GM18951 (cell line): ENCODE results near the gene MCTS1.
"Not testable (repeated sequence)": the region's sequence is repeated elsewhere in the genome, so short reads cannot be mapped to it uniquely, and the experiment has no call there.

Experiments
- POLR2A ChIP-seq: IDR thresholded peaks from 4 replicates; pipeline ENCODE4 v1.6.1; 2011; ENCODE audit warnings: mild to moderate bottlenecking; ENCODE audit not compliant: insufficient read length, insufficient read depth; ENCODE audit errors: extremely low read depth
- in situ Hi-C: fragments of 300-500 bp; cut with MboI; formaldehyde crosslinking; loops from one replicate; pipeline ENCODE4 v1.12.0; 2022; ENCODE audit warnings: low sequenced_read_pairs, mixed read lengths, inconsistent platforms; ENCODE audit not compliant: unreplicated experiment

MCTS1 gene, protein sequence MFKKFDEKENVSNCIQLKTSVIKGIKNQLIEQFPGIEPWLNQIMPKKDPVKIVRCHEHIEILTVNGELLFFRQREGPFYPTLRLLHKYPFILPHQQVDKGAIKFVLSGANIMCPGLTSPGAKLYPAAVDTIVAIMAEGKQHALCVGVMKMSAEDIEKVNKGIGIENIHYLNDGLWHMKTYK

DNA sequence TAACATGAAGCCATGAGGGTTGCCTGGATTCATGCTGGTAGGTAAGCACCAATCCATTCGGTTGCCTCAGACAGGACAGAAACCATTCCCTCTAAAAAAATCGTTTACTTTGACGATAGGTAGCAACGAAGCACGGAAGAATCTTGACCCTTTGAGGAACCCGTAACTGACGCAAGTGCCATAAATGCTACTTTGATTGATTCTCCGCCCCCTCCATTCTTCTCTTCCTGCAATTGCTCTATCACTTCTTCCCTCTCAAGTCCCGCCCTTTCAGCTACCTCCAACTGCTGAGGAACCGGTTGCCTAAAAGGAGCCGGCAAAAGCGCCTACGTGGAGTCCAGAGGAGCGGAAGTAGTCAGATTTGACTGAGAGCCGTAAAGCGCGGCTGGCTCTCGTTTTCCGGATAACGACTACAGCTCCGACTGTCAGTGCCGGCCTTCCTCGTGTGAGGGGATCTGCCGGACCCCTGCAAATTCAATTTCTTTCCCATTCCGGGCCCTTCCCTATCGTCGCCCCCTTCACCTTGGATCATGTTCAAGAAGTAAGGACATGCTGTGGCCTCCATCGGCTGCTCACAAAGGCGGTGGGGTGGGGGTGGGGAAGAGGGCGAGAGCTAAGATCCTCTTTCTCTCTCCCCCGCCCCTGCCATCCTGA is at the start of gene MCTS1:
MCTS1 (plus strand) TSS at position 395 of the 654 bp plus-strand sequence; CDS start at position 531, 136 bp downstream.
- in situ Hi-C loops = no loop called here
- peak; percentile 58 for TF ChIP-seq POLR2A

DNA sequence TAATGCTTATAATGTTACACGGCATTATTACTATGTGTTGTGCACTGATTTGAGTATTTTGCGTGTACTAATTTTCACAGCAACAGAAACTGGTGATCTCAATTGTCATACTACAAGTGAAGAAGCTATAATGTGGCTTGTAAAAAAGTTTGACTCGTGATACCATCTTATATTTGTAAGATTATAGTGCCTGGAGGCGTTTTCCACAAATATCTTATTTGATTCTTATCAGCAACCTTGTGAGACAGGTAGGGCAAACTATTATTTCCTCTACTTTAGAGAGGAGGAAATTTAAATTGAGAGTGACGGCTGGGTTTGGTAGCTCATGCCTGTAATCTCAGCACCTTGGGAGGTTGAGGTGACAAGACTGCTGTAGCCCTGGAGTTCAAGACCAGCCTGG is 47.6 kb upstream of the MCTS1 start:
- TF ChIP-seq POLR2A = no peak
- in situ Hi-C loops = no loop called here

DNA sequence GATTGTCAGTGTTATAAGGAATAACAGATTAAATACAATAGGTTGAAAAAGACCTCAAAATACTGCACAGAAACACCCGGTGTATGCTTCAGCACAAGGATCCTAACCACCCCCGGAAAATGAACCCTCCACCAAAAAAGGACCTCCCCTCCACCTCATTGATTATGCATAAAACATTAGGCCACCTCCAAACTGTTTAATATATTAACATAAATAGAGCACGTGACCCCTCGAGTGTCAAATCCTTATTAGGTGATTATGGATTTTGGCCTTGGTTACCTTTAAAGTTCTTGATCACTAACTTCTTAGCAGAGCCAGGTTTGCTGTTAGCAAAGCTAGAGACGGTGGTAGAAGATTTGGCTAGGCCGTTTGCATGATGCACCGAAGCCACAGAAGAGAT is 44.1 kb upstream of the MCTS1 start:
- no peak for TF ChIP-seq POLR2A
- in situ Hi-C loops = no loop called here

DNA sequence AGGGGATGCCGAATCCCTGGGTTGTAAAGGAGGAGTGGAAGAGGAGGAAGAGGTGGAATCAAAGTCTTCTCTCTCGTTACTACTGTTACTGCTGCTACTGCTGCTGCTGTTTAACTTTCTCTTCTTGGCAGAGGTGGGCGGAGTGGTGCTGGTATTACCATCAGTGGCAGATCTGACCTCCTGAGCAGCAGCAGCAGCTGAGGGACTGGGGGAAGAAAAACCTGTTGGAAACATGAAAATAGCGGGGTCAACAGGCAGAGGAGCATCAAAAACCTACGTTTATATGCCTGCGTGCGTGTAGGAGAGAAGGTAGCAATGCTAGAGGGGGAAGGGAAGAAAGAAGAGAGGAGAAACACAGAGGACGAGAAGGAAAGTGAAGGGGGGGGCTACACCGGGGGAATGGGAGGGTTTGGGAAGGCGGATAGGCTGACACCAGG is 43.5 kb upstream of the MCTS1 start:
- in situ Hi-C loops = no loop called here
- peak; percentile 16 for TF ChIP-seq POLR2A

DNA sequence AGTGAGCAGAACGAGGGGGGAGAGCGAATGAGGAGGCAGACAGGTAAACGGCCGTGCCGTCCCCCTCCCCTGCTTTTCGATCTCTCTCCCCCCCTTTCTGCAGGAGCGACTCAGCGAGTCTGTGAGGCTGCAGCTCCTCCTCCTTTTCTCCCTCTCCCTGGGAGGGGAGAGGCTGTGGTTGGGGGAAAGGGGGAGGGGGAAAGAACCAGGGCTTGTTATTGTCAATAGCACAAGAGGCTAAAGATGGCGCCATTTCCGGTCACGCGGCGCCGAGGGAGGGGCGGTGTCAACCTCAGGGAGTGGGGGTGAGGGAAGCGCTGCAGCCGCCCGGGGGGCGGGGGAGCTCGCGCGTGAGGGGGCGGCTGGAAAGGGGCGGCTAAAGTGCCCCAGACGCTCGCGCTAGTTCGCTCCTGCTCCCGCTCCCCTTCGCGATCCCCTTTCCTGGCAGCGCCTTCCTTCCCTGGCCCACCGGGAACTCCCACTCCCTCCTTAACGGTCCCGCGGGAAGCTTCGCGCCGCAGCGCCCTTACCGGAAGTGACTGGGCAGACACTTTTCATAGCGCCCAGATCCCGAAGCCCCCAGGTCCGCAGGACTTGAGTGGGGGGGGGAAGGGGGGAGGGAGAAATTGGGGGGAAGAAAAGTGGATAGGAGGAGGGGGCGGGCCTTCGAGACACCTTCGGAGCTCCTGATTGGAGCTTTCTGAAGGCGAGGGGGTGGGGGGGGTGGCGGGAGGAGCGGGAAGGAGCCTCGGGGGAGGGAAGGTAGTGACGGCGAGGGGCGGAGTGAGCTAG is 42.9 kb upstream of the MCTS1 start, which contains the start of gene CUL4B:
CUL4B (minus strand) TSS at position 121 of the 792 bp plus-strand sequence. CDS start 324 bp downstream, outside the sequence.
- in situ Hi-C loops = no loop called here
- peak; percentile 40 for TF ChIP-seq POLR2A

DNA sequence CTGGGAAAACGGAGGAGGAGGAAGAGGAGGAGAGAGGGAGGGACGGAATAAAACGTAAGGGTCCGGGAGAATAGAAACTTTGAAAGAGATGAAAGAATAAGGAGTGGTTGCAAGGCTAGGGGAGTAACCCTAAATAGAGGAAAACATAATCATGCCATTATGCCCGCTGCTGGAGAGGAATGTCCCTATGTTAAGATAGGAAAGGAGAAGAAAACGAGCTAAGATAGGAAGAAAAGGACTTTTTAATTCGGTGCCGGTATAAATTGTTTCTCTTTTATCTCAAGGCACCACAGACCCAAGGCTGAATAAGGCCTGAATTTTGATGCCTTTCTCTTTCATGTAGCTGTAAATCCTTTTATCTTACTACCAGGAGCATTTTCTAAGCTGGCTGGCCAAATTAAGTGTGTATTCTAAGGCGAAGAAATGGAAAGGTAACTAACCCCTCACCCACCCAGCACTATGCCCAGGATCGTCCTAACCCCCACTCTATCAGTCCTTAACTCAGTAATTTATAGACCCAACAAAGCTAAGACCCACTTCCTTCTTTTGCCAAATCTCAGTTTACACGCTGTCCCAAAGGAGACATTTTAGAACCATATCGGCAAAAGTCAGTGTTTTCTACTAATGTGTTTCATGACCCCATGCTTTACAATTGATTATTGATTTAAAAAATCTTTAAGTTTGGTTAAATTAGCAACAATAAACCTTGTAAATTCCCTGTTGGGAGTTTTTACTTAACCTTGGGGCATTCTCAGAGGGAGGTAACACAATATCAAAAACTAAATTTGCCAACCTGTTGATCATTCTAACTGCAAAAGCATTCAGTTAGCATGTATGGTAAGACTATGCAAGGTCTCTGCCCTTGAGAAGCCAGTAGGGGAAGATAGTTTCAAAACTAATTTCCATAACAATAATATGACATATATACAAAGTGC is 42.0 kb upstream of the MCTS1 start:
- in situ Hi-C loops = no loop called here
- no peak for TF ChIP-seq POLR2A

DNA sequence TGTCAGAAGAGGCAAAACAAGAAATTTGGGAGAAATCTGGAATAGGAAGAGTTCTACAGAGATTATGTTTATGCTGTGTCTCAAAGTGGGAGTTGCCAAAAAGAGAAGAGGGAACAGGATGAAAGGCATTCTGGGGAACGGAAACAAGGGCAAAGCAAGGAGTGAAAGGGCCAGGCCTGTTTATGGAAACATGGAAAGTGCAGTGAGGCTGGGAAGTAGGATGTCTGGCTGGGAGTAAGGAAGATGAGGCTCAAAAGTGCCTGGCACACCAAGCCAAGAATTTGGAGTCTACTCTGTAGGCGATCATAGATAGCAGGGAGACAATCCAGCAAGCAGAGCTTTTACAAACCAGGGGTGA is 41.4 kb upstream of the MCTS1 start:
- TF ChIP-seq POLR2A = no peak
- in situ Hi-C loops = no loop called here

DNA sequence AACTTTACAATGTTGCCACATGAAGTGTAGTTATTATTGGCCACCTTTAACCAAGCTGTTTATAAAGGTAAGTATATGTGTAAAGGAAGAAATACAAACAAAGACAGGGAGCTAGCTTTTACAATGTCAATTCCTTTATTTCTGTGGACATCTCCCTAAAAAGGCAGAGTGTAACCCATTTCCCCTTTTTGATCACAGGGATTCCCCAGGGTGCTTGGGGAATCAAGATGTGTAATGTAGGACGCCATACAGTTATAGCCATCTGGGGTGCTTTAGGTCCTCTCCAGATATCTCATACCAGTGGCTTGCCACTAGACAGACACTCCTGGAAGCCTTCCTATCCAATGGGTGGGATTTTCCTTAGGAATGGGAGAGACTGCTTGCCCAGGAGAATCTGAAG is 39.0 kb upstream of the MCTS1 start:
- in situ Hi-C loops = no loop called here
- TF ChIP-seq POLR2A = no peak

DNA sequence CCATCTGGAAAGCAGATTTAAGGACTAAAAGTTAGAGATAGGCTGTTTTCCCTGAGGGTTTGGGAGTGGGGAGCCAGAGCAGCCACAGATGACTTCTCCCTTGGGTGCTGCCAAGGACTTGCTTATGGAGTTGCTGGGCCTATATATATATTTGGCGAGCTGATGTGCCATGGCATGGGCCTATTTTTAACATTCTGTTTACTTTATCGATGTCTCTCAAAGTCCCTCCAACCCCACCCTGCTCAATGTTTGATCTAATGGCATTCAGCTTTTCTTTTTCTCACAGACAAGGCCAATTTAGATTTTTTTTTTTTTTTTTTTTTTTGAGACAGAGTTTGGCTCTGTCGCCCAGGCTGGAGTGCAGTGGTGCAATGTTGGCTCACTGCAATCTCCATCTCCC is 37.1 kb upstream of the MCTS1 start:
- in situ Hi-C loops = no loop called here
- TF ChIP-seq POLR2A = no peak

DNA sequence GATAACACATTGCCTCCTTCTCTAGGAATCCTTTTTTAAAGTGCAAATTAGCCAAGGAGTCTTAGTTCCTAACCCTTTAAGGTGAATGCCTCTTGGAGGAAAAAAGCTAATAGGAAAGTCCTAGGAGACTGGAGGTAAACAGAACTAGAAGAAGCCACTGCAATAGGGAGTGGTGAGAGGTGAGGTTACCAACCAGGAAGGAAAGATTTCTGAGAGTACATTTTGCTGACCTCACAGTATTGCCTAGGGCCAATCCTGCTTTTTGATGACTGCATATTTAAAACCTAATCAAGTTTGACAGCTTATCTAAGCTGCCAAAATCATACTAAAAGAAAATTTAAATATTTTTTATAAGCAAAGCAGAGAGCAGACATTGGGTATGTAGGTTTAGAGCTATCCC is 35.9 kb upstream of the MCTS1 start:
- no peak for TF ChIP-seq POLR2A
- in situ Hi-C loops = no loop called here

DNA sequence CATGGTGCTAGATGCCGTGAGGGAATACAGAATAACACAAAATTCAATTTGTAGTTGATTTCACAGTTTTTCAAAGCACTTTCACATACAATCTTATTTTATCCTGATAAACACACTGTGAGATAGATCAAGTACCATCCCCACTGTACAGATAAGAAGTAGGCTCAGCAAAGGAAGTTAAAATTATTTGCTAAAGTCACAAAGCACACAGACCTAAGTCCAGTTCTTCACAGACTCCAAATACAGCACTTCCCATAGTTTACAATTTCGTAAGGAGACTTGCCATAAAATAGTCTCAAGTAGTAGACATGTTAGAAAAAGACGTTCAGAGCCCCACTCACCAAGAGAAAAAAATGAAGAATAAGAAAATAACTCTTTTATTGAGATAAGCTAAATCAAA is 35.3 kb upstream of the MCTS1 start:
- in situ Hi-C loops = no loop called here
- TF ChIP-seq POLR2A = no peak

DNA sequence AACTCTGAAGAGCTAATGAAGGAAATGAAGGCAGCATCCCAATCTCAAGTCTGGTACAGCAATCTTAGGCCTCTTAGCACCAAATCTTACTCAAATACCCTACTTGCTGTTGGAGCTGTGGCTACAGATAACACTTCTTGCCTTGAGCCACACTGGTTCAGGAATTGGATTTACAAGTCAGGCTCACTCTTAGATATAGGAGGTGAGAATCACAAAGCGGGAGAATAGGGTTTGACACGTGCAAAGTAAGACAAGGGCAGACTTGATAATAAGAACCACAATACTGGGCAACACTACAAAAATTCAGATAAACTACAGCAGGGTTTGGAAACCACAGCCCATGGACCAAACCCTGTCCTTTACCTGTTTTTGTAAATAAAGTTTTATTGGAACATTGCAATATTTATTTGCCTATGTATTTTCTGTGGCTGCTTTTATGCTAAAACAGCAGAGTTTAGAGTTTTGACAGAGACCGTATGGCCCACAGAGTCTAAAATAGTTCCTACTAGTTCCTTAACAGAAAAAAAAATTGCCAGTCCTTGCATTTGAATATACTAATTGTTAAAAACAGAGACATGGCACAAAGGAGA is 33.8 kb upstream of the MCTS1 start:
- in situ Hi-C loops = no loop called here
- TF ChIP-seq POLR2A = no peak

DNA sequence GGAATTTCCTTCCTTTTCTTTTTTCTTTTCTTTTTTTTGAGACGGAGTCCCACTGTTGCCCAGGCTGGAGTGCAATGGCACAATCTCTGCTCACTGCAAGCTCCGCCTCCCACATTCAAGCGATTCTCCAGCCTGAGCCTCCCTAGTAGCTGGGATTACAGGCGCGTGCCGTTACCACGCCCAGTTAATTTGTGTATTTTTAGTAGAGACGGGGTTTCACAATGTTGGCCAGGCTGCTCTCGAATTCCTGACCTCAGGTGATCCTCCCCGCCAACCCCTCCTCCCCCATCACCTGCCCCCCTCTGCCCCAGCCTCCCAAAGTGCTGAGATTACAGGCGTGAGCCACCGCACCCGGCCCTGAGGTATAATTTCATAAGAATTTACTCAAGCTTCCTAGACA is 30.1 kb upstream of the MCTS1 start:
- in situ Hi-C loops = not testable (repeated sequence)
